Astrocyte (in vitro differentiated cells and primary cell): ENCODE results near the gene OSBPL2. TPM values are rescaled to one million over a fixed set of nuclear protein-coding genes. Genes with fewer than 3 reads are reported as not detected.

Source experiments
- DNase-seq: peaks from one replicate; pipeline ENCODE4 v3.0.0-alpha.2; 2010; ENCODE audit warnings: low read depth
- FAIRE-seq: peaks from 2 replicates; lab custom pipeline; 2011; peaks lifted over from hg19 to GRCh38; lab: Jason Lieb, UNC
- H2AFZ ChIP-seq: 2 replicates; pipeline ENCODE4 v1.6.0; 2012; ENCODE audit warnings: low read depth, low read length, inconsistent platforms
- H3K27ac ChIP-seq: 2 replicates; pipeline ENCODE4 v1.5.1; 2011; ENCODE audit warnings: low read depth, low read length, inconsistent platforms
- H3K27me3 ChIP-seq: 2 replicates; pipeline ENCODE4 v1.6.0; 2011; ENCODE audit warnings: low read length, inconsistent platforms; ENCODE audit not compliant: insufficient read depth
- H3K36me3 ChIP-seq: 2 replicates; pipeline ENCODE4 v1.5.1; 2011; ENCODE audit warnings: low read length, inconsistent platforms; ENCODE audit not compliant: insufficient read depth
- H3K4me1 ChIP-seq: 2 replicates; pipeline ENCODE4 v1.5.1; 2011; ENCODE audit warnings: low read length, inconsistent platforms; ENCODE audit not compliant: insufficient read depth
- H3K4me2 ChIP-seq: 2 replicates; pipeline ENCODE4 v1.6.0; 2012; ENCODE audit warnings: low read length, inconsistent platforms
- H3K4me3 ChIP-seq: 2 replicates; pipeline ENCODE4 v1.5.1; 2011; ENCODE audit warnings: low read depth, mild to moderate bottlenecking, low read length, inconsistent platforms; ENCODE audit not compliant: insufficient read depth
- H3K79me2 ChIP-seq: 2 replicates; pipeline ENCODE4 v1.6.0; 2012; ENCODE audit warnings: mild to moderate bottlenecking, low read length, inconsistent platforms; ENCODE audit not compliant: insufficient read depth
- H3K9ac ChIP-seq: 2 replicates; pipeline ENCODE4 v1.6.0; 2012; ENCODE audit warnings: mild to moderate bottlenecking, low read length, inconsistent platforms
- H3K9me3 ChIP-seq: 2 replicates; pipeline ENCODE4 v1.5.1; 2012; ENCODE audit warnings: low read depth, mild to moderate bottlenecking, low read length, inconsistent platforms; ENCODE audit not compliant: insufficient read depth
- H4K20me1 ChIP-seq: 2 replicates; pipeline ENCODE4 v1.6.0; 2012; ENCODE audit warnings: low read length, inconsistent platforms; ENCODE audit not compliant: insufficient read depth
- H3K27ac Mint-ChIP-seq: one replicate; pipeline ENCODE4 v1.8.0; 2021; ENCODE audit warnings: mild to moderate bottlenecking, mixed read lengths; ENCODE audit not compliant: unreplicated experiment
- H3K27me3 Mint-ChIP-seq: one replicate; pipeline ENCODE4 v1.8.0; 2021; ENCODE audit warnings: low read depth, mixed read lengths; ENCODE audit not compliant: unreplicated experiment
- H3K36me3 Mint-ChIP-seq: one replicate; pipeline ENCODE4 v1.8.0; 2021; ENCODE audit warnings: low read depth, mixed read lengths; ENCODE audit not compliant: unreplicated experiment
- H3K4me1 Mint-ChIP-seq: one replicate; pipeline ENCODE4 v1.8.0; 2021; ENCODE audit warnings: low read depth, mixed read lengths; ENCODE audit not compliant: unreplicated experiment
- H3K4me3 Mint-ChIP-seq: one replicate; pipeline ENCODE4 v1.8.0; 2021; ENCODE audit warnings: mild to moderate bottlenecking, moderate library complexity, mixed read lengths; ENCODE audit not compliant: unreplicated experiment
- H3K9me3 Mint-ChIP-seq: one replicate; pipeline ENCODE4 v1.8.0; 2021; ENCODE audit warnings: mild to moderate bottlenecking, mixed read lengths; ENCODE audit not compliant: unreplicated experiment
- EZH2 ChIP-seq: IDR thresholded peaks from 2 replicates; pipeline ENCODE4 v1.6.1; 2012; ENCODE audit warnings: mild to moderate bottlenecking, low read length, inconsistent platforms; ENCODE audit not compliant: insufficient read depth
- total RNA-seq: library from RNA; stranded (reverse); gene quantifications from 2 replicates; pipeline ENCODE4 v1.2.1, GENCODE V29; 2021
- TF ChIP-seq, protein P1 (sequence below): IDR thresholded peaks from 2 replicates; pipeline ENCODE4 v1.5.1; 2011; ENCODE audit warnings: low read depth, mild to moderate bottlenecking, inconsistent platforms, low read length, moderate library complexity; ENCODE audit not compliant: insufficient read depth

OSBPL2 gene
- total RNA-seq, 1 donor from 2014 or later, result 60.3 TPM

- Histone ChIP-seq H3K9me3 (no peaks in the 10 kb centered on the region), H3K4me2 (no peak overlapping the region), H2AFZ (no peak overlapping the region), H3K27me3 (no peaks in the 10 kb centered on the region), H4K20me1 (peaks cover 7% of the 10 kb centered on the region), H3K9ac (no peak overlapping the region), H3K36me3 (peaks cover 16% of the 10 kb centered on the region), H3K27ac (no peak overlapping the region), H3K4me3 (no peak overlapping the region), H3K79me2 (no peaks in the 10 kb centered on the region), H3K4me1 (no peaks in the 10 kb centered on the region)
- H3K36me3 Mint-ChIP-seq, result peaks cover 21% of the 10 kb centered on the region
- H3K27me3 Mint-ChIP-seq, result no peaks in the 10 kb centered on the region
- H3K9me3 Mint-ChIP-seq, result no peaks in the 10 kb centered on the region
- no peak overlapping the region for H3K4me3 Mint-ChIP-seq
- FAIRE-seq (no peak), DNase-seq (no peak)
- no peak for TF ChIP-seq EZH2
- TF ChIP-seq, protein P1, sequence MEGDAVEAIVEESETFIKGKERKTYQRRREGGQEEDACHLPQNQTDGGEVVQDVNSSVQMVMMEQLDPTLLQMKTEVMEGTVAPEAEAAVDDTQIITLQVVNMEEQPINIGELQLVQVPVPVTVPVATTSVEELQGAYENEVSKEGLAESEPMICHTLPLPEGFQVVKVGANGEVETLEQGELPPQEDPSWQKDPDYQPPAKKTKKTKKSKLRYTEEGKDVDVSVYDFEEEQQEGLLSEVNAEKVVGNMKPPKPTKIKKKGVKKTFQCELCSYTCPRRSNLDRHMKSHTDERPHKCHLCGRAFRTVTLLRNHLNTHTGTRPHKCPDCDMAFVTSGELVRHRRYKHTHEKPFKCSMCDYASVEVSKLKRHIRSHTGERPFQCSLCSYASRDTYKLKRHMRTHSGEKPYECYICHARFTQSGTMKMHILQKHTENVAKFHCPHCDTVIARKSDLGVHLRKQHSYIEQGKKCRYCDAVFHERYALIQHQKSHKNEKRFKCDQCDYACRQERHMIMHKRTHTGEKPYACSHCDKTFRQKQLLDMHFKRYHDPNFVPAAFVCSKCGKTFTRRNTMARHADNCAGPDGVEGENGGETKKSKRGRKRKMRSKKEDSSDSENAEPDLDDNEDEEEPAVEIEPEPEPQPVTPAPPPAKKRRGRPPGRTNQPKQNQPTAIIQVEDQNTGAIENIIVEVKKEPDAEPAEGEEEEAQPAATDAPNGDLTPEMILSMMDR, result no peak
- H3K27ac Mint-ChIP-seq, result no peak overlapping the region
- no peaks in the 10 kb centered on the region for H3K4me1 Mint-ChIP-seq
Observed at GRCh38 chr20:62285722-62286121, 47.4 kb downstream of the OSBPL2 start.

DNA sequence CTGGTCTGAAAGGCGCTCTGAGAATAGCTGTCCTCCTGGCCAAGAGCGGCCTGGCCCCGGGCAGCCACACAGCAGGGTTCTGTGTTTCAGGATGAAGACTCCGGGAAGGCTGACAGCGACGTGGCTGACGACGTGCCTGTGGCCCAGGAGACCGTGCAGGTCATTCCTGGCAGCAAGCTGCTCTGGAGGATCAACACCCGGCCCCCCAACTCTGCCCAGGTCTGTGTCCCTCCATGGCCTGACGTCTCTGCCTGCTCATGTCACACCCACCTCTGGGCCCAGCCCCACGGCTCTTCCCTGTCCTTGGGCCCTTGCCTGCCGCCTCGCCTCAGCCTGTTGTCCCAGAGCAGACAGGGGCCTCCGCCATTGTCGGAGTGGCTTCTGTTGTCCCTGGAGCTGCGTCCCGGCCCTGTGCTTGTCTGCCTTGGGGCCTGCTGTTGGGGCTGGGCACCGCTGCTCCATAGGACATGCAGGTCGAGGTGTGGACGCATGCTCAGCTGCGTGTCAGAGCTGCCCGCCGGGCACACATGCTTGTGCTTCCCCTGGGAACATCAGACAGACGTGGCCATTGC, 48.3 kb downstream of the OSBPL2 start:
- TF ChIP-seq EZH2, result no peak
- TF ChIP-seq, protein P1, result no peak
- Mint-ChIP-seq H3K27me3 (no peaks in the 10 kb centered on the region), H3K4me1 (no peaks in the 10 kb centered on the region), H3K4me3 (no peak overlapping the region), H3K36me3 (peaks cover 20% of the 10 kb centered on the region), H3K27ac (no peak overlapping the region), H3K9me3 (no peaks in the 10 kb centered on the region)
- Histone ChIP-seq H3K4me1 (no peaks in the 10 kb centered on the region), H3K36me3 (peaks cover 16% of the 10 kb centered on the region), H3K4me2 (no peak overlapping the region), H3K79me2 (no peaks in the 10 kb centered on the region), H3K27me3 (no peaks in the 10 kb centered on the region), H2AFZ (no peak overlapping the region), H4K20me1 (peaks cover 7% of the 10 kb centered on the region), H3K4me3 (no peak overlapping the region), H3K9ac (no peak overlapping the region), H3K27ac (no peak overlapping the region), H3K9me3 (no peaks in the 10 kb centered on the region)
- no peak for DNase-seq
- no peak for FAIRE-seq

- Histone ChIP-seq H3K79me2 (no peaks in the 10 kb centered on the region), H2AFZ (no peak overlapping the region), H3K27me3 (no peaks in the 10 kb centered on the region), H3K27ac (no peak overlapping the region), H3K4me3 (no peak overlapping the region), H3K4me2 (no peak overlapping the region), H3K9ac (no peak overlapping the region), H3K36me3 (peaks cover 14% of the 10 kb centered on the region), H3K9me3 (no peaks in the 10 kb centered on the region), H3K4me1 (no peaks in the 10 kb centered on the region), H4K20me1 (peaks cover 7% of the 10 kb centered on the region)
- no peaks in the 10 kb centered on the region for H3K9me3 Mint-ChIP-seq
- FAIRE-seq (no peak), DNase-seq (no peak)
- no peak overlapping the region for H3K27ac Mint-ChIP-seq
- H3K27me3 Mint-ChIP-seq, result no peaks in the 10 kb centered on the region
- H3K4me3 Mint-ChIP-seq, result no peak overlapping the region
- H3K36me3 Mint-ChIP-seq, result peaks cover 15% of the 10 kb centered on the region
- TF ChIP-seq, protein P1, result no peak
- TF ChIP-seq EZH2, result no peak
- no peaks in the 10 kb centered on the region for H3K4me1 Mint-ChIP-seq
Observed at GRCh38 chr20:62287129-62287528, 48.8 kb downstream of the OSBPL2 start.
